ENCODE results near the gene ASB5. TPM values are rescaled to one million over a fixed set of nuclear protein-coding genes. Genes with fewer than 3 reads are reported as not detected.

Gene ASB5, protein sequence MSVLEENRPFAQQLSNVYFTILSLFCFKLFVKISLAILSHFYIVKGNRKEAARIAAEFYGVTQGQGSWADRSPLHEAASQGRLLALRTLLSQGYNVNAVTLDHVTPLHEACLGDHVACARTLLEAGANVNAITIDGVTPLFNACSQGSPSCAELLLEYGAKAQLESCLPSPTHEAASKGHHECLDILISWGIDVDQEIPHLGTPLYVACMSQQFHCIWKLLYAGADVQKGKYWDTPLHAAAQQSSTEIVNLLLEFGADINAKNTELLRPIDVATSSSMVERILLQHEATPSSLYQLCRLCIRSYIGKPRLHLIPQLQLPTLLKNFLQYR
- total RNA-seq, result 4.3 TPM
- long read RNA-seq, partial matches to known transcripts, result 1 of 2 reads
- long read RNA-seq, other reads (novel, unspliced or antisense), result 1 of 2 reads

DNA sequence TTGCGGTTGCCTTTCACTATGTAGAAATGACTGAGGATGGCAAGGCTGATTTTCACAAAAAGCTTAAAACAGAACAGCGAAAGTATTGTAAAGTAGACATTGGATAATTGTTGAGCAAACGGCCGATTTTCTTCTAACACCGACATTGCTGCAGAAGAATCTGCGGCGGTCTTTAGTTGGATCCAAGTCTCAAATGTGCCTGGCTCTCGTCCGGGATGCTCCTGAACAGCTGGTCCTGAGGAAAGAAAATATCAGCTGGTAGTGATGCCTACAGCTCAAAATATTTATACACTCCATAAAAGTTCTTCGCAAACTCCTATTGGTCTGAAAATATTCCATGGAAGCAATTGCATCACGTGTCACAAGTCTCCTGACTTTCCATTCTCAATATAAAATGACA is at the start of gene ASB5:
Gene ASB5 (minus strand): TSS at position 260 of the 400 bp plus-strand sequence. CDS start 114 bp downstream, at position 146.
- no peaks in the 10 kb centered on the region for H3K4me1 ChIP-seq
- no peaks in the 10 kb centered on the region for H3K9me3 ChIP-seq (replicated peaks)
- no peak within 1 kb of the TSS for H3K27ac ChIP-seq (replicated peaks)
- H3K27me3 ChIP-seq (ENCODE audit: low read depth), result no peaks in the 10 kb centered on the region
- DNase-seq, result no peak
- intact Hi-C loops (cut with micrococcal nuclease), result no loop called here
- no peak within 1 kb of the TSS for H3K4me3 ChIP-seq
- H3K36me3 ChIP-seq, result no peaks in the 10 kb centered on the region
- TF ChIP-seq, protein P1, sequence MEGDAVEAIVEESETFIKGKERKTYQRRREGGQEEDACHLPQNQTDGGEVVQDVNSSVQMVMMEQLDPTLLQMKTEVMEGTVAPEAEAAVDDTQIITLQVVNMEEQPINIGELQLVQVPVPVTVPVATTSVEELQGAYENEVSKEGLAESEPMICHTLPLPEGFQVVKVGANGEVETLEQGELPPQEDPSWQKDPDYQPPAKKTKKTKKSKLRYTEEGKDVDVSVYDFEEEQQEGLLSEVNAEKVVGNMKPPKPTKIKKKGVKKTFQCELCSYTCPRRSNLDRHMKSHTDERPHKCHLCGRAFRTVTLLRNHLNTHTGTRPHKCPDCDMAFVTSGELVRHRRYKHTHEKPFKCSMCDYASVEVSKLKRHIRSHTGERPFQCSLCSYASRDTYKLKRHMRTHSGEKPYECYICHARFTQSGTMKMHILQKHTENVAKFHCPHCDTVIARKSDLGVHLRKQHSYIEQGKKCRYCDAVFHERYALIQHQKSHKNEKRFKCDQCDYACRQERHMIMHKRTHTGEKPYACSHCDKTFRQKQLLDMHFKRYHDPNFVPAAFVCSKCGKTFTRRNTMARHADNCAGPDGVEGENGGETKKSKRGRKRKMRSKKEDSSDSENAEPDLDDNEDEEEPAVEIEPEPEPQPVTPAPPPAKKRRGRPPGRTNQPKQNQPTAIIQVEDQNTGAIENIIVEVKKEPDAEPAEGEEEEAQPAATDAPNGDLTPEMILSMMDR (IDR thresholded peaks at IDR 0.05; ENCODE audit: borderline replicate concordance), result no peak

DNA sequence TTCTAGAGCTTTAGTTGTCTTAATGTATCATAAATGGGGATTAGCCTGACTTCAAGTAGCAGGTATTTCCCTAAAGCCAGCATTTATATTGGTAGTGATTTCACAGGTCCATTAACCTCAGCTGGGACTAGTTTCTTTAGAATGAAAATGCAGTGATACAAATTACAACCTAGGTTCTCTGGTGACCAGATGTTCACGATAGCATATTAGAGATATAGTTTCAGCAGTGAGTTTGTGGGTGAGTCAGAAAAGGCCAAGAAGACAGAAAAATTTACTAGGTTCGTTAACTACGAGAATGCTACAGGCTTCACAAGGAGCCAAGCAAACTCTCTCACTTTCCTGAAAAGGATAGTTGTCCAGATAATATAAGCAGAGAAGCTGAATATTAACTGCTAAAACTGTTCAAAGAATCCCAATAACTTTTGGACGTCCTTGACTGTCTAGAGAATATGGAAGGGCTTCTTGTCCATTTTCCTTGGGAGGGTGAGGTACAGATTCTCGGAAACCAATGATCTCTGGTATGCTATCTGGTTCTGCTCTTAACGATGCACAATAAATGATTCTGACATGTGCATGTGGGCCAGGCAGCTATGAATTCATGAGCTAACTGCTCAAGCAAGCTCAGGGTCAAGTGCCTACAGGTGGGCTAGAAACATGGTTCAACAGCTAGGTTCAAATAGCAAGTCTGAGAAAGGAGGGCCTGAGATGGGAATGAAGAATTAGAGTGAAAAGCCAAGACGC is 44.7 kb upstream of the ASB5 start:
- Histone ChIP-seq H3K36me3 (no peaks in the 10 kb centered on the region), H3K4me1 (peaks cover 7% of the 10 kb centered on the region), H3K27me3 (ENCODE audit: low read depth) (no peaks in the 10 kb centered on the region), H3K9me3 (replicated peaks) (no peaks in the 10 kb centered on the region), H3K27ac (replicated peaks) (no peak overlapping the region), H3K4me3 (no peak overlapping the region)
- no peak for DNase-seq
- TF ChIP-seq, protein P1 (IDR thresholded peaks at IDR 0.05; ENCODE audit: borderline replicate concordance), result no peak
- intact Hi-C loops (cut with micrococcal nuclease), result no loop called here

DNA sequence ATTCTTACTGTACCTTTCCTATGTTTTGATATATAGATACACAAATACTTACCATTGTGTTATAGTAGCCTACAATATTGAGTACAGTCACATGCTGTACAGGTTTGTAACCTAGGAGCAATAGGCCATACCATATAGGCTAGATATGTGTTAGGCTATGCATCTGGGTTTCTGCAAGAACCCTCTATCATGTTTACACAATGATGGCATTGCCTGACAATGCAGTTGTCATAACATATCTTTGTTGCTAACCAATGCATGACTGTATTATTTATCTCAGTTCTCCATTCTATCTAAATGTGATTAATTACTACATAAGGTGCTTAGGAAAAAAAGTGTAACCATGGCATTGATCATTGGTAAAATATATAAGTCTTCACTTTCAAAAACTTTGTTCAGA is 40.8 kb upstream of the ASB5 start:
- no peak overlapping the region for H3K27ac ChIP-seq (replicated peaks)
- DNase-seq, result no peak
- TF ChIP-seq, protein P1 (IDR thresholded peaks at IDR 0.05; ENCODE audit: borderline replicate concordance), result no peak
- H3K27me3 ChIP-seq (ENCODE audit: low read depth), result no peaks in the 10 kb centered on the region
- H3K9me3 ChIP-seq (replicated peaks), result no peaks in the 10 kb centered on the region
- H3K36me3 ChIP-seq, result no peaks in the 10 kb centered on the region
- intact Hi-C loops (cut with micrococcal nuclease), result no loop called here
- no peak overlapping the region for H3K4me3 ChIP-seq
- no peaks in the 10 kb centered on the region for H3K4me1 ChIP-seq

DNA sequence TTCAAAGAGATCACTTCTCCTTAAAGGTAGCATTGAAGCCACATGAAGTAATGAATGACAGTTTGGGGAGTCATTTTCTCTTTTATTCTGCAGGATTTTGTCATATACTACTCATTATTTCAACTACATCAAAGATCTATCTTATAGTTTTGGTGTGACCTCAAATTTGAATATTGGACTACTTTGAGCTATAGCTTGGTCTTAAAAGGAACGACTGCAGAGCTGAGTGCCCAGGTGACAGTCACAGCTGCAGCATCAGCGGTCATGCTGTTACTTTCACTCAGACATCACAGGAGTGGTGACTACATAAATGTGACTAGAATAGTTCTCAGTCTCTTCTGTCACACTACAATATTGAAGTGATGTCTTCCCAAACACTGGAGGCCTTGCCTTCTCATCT is 40.0 kb upstream of the ASB5 start:
- no peak overlapping the region for H3K4me3 ChIP-seq
- intact Hi-C loops (cut with micrococcal nuclease), result no loop called here

DNA sequence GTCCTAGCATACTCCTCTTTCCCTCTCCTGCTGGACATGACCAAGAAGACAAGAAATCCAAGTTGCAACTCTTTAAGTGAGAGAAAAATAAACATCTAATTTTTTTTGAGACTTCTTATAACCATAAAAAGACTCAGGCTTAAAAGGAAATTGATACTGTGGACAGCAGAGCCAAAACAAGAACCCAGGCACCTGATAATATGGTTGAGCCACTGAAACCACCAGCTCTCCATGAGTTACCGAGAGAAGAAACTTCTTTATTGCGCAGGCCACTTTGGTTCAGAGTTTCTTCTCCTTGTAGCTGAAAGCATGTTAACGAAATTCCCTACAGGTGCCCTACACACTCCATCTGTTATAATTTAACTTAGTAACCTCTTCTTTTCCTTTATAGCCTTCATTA is 39.4 kb upstream of the ASB5 start:
- Histone ChIP-seq H3K4me3 (no peak overlapping the region), H3K4me1 (no peaks in the 10 kb centered on the region), H3K27ac (replicated peaks) (no peak overlapping the region), H3K36me3 (no peaks in the 10 kb centered on the region), H3K9me3 (replicated peaks) (no peaks in the 10 kb centered on the region), H3K27me3 (ENCODE audit: low read depth) (peaks cover 6% of the 10 kb centered on the region)
- intact Hi-C loops (cut with micrococcal nuclease), result no loop called here
- DNase-seq, result no peak
- TF ChIP-seq, protein P1 (IDR thresholded peaks at IDR 0.05; ENCODE audit: borderline replicate concordance), result no peak

More for the DNA sequence above, 40.0 kb upstream of the ASB5 start:
- no peak overlapping the region for H3K27ac ChIP-seq (replicated peaks)
- TF ChIP-seq, protein P1 (IDR thresholded peaks at IDR 0.05; ENCODE audit: borderline replicate concordance), result no peak
- DNase-seq, result no peak
- H3K36me3 ChIP-seq, result no peaks in the 10 kb centered on the region
- no peaks in the 10 kb centered on the region for H3K4me1 ChIP-seq
- H3K9me3 ChIP-seq (replicated peaks), result no peaks in the 10 kb centered on the region
- H3K27me3 ChIP-seq (ENCODE audit: low read depth), result peaks cover under 1% of the 10 kb centered on the region
